Measurements from ENCODE around the gene DDX17. TPM values are rescaled to one million over a fixed set of nuclear protein-coding genes. Genes with fewer than 3 reads are reported as not detected.
A peak's percentile ranks its signal among the peaks of the same experiment; 100 is the strongest.

Gene DDX17
- total RNA-seq, 2 experiments from 2014 or later = 508 to 626 TPM

GRCh38 chr22:38501797-38502672 is 4.1 kb downstream of the DDX17 start:
- no peaks in the 10 kb centered on the region for H3K9me2 ChIP-seq (ENCODE audit: insufficient read depth, low read length)
- POLR2A ChIA-PET = interaction anchor here (0.6 to 1.4 kb wide), 4 partner anchors 9 to 53 kb away, joined by 3 to 4 read pairs (median 3); no protein-coding TSS in a partner anchor
- peaks cover 82% of the 10 kb centered on the region for H3K36me3 ChIP-seq (ENCODE audit: insufficient read depth, low read length)
- H3K27ac ChIP-seq (ENCODE audit: low read depth, low read length, poor library complexity, severe bottlenecking) = no peak overlapping the region
- intact Hi-C loops (cut with micrococcal nuclease; ENCODE audit: unreplicated experiment) = no loop called here
- TF ChIP-seq CTCF (conservative IDR thresholded peaks at IDR 0.05; ENCODE audit: low read length) (no peak), EZH2phosphoT487 (IDR thresholded peaks at IDR 0.05; ENCODE audit: borderline replicate concordance, low read depth, low read length) (no peak)
- H3K79me2 ChIP-seq (ENCODE audit: insufficient read depth, low read depth, low read length) = peaks cover 83% of the 10 kb centered on the region
- H3K4me3 ChIP-seq (ENCODE audit: low read depth, low read length, poor library complexity, severe bottlenecking) = no peak overlapping the region
- H3K4me2 ChIP-seq (ENCODE audit: low read length) = peak overlapping the region; percentile 99
- CTCF ChIA-PET (ENCODE audit: unreplicated experiment) = no interaction called here
- BruUV-seq (replicated peaks) = no TSS peak
- H4K20me1 ChIP-seq (ENCODE audit: insufficient read depth, low read length) = peaks cover 41% of the 10 kb centered on the region
- H3K9me3 ChIP-seq (ENCODE audit: low read length) = no peaks in the 10 kb centered on the region
- no peak for DNase-seq (ENCODE audit: low spot score)
- H3K4me1 ChIP-seq (ENCODE audit: insufficient read depth, low read length, poor library complexity, severe bottlenecking) = peaks cover 31% of the 10 kb centered on the region
- no peak overlapping the region for H2AFZ ChIP-seq (ENCODE audit: low read length)

GRCh38 chr22:38497869-38498268 is 8.2 kb downstream of the DDX17 start:
- intact Hi-C loops (cut with micrococcal nuclease; ENCODE audit: unreplicated experiment) = no loop called here

GRCh38 chr22:38494939-38495338 is 11.2 kb downstream of the DDX17 start:
- ChIA-PET POLR2A (no interaction called here), CTCF (ENCODE audit: unreplicated experiment) (no interaction called here)
- Histone ChIP-seq H3K9me2 (ENCODE audit: insufficient read depth, low read length) (no peaks in the 10 kb centered on the region), H4K20me1 (ENCODE audit: insufficient read depth, low read length) (peaks cover 13% of the 10 kb centered on the region), H3K79me2 (ENCODE audit: insufficient read depth, low read depth, low read length) (peaks cover 34% of the 10 kb centered on the region; the same call in 1 of the 2 replicates), H3K4me2 (ENCODE audit: low read length) (no peak overlapping the region), H3K4me3 (ENCODE audit: low read depth, low read length, poor library complexity, severe bottlenecking) (no peak overlapping the region), H2AFZ (ENCODE audit: low read length) (no peak overlapping the region), H3K27ac (ENCODE audit: low read depth, low read length, poor library complexity, severe bottlenecking) (no peak overlapping the region), H3K9me3 (ENCODE audit: low read length) (no peaks in the 10 kb centered on the region), H3K36me3 (ENCODE audit: insufficient read depth, low read length) (peaks cover 100% of the 10 kb centered on the region), H3K4me1 (ENCODE audit: insufficient read depth, low read length, poor library complexity, severe bottlenecking) (no peaks in the 10 kb centered on the region)
- no TSS peak for BruUV-seq (replicated peaks)
- intact Hi-C loops (cut with micrococcal nuclease; ENCODE audit: unreplicated experiment) = no loop called here
- TF ChIP-seq EZH2phosphoT487 (IDR thresholded peaks at IDR 0.05; ENCODE audit: borderline replicate concordance, low read depth, low read length) (no peak), CTCF (conservative IDR thresholded peaks at IDR 0.05; ENCODE audit: low read length) (no peak)
- DNase-seq (ENCODE audit: low spot score) = no peak

More at GRCh38 chr22:38497869-38498268, 8.2 kb downstream of the DDX17 start:
- Histone ChIP-seq H3K36me3 (ENCODE audit: insufficient read depth, low read length) (peaks cover 98% of the 10 kb centered on the region), H3K9me2 (ENCODE audit: insufficient read depth, low read length) (no peaks in the 10 kb centered on the region), H3K4me3 (ENCODE audit: low read depth, low read length, poor library complexity, severe bottlenecking) (no peak overlapping the region), H3K4me2 (ENCODE audit: low read length) (no peak overlapping the region), H2AFZ (ENCODE audit: low read length) (no peak overlapping the region), H3K79me2 (ENCODE audit: insufficient read depth, low read depth, low read length) (peaks cover 61% of the 10 kb centered on the region), H3K27ac (ENCODE audit: low read depth, low read length, poor library complexity, severe bottlenecking) (no peak overlapping the region), H4K20me1 (ENCODE audit: insufficient read depth, low read length) (peaks cover 23% of the 10 kb centered on the region), H3K9me3 (ENCODE audit: low read length) (no peaks in the 10 kb centered on the region), H3K4me1 (ENCODE audit: insufficient read depth, low read length, poor library complexity, severe bottlenecking) (peaks cover 9% of the 10 kb centered on the region)
- no TSS peak for BruUV-seq (replicated peaks)
- no peak for DNase-seq (ENCODE audit: low spot score)
- CTCF ChIA-PET (ENCODE audit: unreplicated experiment) = no interaction called here
- POLR2A ChIA-PET = no interaction called here
- no peak for TF ChIP-seq EZH2phosphoT487 (IDR thresholded peaks at IDR 0.05; ENCODE audit: borderline replicate concordance, low read depth, low read length)
